PC-3 (cell line): ENCODE measurements around the gene NRL.

Source experiments
- CTCF ChIP-seq: fragments of 300-600 bp; sonication (generic); conservative IDR thresholded peaks from 2 replicates; pipeline ENCODE4 v1.5.1; 2017; ENCODE audit warnings: antibody characterized with exemption, low read depth, mild to moderate bottlenecking, low read length
- EZH2phosphoT487 ChIP-seq: fragments of 300-600 bp; sonication (generic); IDR thresholded peaks from 2 replicates; pipeline ENCODE4 v1.6.1; 2018; ENCODE audit warnings: mild to moderate bottlenecking, antibody characterized with exemption, low read length, borderline replicate concordance

- no peak for TF ChIP-seq CTCF
- TF ChIP-seq EZH2phosphoT487: no peak
These were observed 61.0 kb downstream of the NRL start for GRCh38 chr14:24053548-24054323.
